Measurements from ENCODE around the gene ZDHHC11. TPM values are rescaled to one million over a fixed set of nuclear protein-coding genes. Genes with fewer than 3 reads are reported as not detected.
"Not testable (repeated sequence)": the region's sequence is repeated elsewhere in the genome, so short reads cannot be mapped to it uniquely, and the experiment has no call there.

The ZDHHC11 gene
- total and polyA plus RNA-seq, 2 experiments from 2014 or later: 5.8 to 8.5 TPM

DNA sequence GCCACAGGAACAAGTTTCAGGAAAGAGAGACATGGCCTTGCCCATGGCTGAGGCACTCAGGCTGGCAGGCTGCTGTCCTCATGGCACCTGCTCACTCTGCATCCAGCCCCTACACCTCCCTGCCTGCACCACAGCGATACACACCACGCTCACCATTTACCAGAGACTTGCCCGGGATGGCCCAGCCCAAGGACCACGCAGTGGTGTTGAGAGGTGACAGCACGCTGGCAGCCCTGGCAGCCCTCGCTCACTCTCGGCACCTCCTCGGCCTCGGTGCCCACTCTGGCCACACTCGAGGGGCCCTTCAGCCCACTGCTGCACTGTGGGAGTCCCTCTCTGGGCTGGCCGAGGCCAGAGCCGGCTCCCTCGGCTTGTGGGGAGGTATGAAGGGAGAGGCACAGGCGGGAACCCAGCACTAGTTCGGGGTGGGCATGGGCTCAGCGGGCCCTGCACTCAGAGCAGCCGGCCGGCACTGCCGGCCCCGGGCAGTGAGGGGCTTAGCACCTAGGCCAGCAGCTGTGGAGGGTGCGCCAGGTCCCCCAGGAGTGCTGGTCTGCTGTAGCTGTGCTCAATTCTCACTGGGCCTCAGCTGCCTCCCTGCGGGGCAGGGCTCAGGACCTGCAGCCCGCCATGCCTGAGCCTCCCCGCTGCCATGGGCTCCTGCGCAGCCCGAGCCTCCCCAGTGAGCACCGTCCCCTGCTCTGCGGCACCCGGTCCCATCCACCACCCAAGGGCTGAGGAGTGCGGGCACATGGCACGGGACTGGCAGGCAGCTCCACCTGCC lies 86.6 kb downstream of the ZDHHC11 start:
- Histone ChIP-seq H3K27ac (no peak overlapping the region), H3K9me3 (ENCODE audit: low read depth) (no peaks in the 10 kb centered on the region), H3K27me3 (no peaks in the 10 kb centered on the region), H2AFZ (no peak overlapping the region), H3K4me1 (ENCODE audit: insufficient read depth) (no peaks in the 10 kb centered on the region), H3K9me2 (replicated peaks; ENCODE audit: insufficient read depth) (no peaks in the 10 kb centered on the region), H3K4me3 (no peak overlapping the region), H3K4me2 (no peak overlapping the region), H4K20me1 (ENCODE audit: insufficient read depth, poor library complexity, severe bottlenecking) (no peaks in the 10 kb centered on the region), H3K79me2 (no peaks in the 10 kb centered on the region), H3K36me3 (replicated peaks; ENCODE audit: insufficient read depth, low read depth) (no peaks in the 10 kb centered on the region)
- no peak for TF ChIP-seq CTCF (IDR thresholded peaks at IDR 0.05; ENCODE audit: poor library complexity)
- 95% methylated on average over 31 of the region's 31 CpGs for WGBS (ENCODE audit: low lambda C conversion rate, missing lambda C conversion rate)
- DNase-seq (ENCODE audit: low spot score): no peak

- Histone ChIP-seq H3K4me2 (no peak overlapping the region), H2AFZ (no peak overlapping the region), H3K4me1 (ENCODE audit: insufficient read depth) (peaks cover 5% of the 10 kb centered on the region), H3K27ac (no peak overlapping the region), H3K27me3 (no peaks in the 10 kb centered on the region), H3K79me2 (no peaks in the 10 kb centered on the region), H4K20me1 (ENCODE audit: insufficient read depth, poor library complexity, severe bottlenecking) (no peaks in the 10 kb centered on the region), H3K36me3 (replicated peaks; ENCODE audit: insufficient read depth, low read depth) (no peaks in the 10 kb centered on the region), H3K9me2 (replicated peaks; ENCODE audit: insufficient read depth) (no peaks in the 10 kb centered on the region), H3K4me3 (no peak overlapping the region), H3K9me3 (ENCODE audit: low read depth) (no peaks in the 10 kb centered on the region)
- DNase-seq (ENCODE audit: low spot score): no peak
- TF ChIP-seq EZH2phosphoT487 (IDR thresholded peaks at IDR 0.05; ENCODE audit: low read depth, severe bottlenecking, unreplicated experiment) (no peak), EZH2 (IDR thresholded peaks at IDR 0.05; ENCODE audit: borderline replicate concordance) (no peak), CTCF (IDR thresholded peaks at IDR 0.05; ENCODE audit: poor library complexity) (no peak)
- 85% methylated on average over 5 of the region's 5 CpGs for WGBS (ENCODE audit: low lambda C conversion rate, missing lambda C conversion rate)
These were observed 87.4 kb downstream of the ZDHHC11 start for GRCh38 chr5:763397-763796.

- not testable (repeated sequence) for H3K4me2 ChIP-seq; H3K4me1 ChIP-seq (ENCODE audit: insufficient read depth); DNase-seq (ENCODE audit: low spot score); H3K27me3 ChIP-seq; H3K36me3 ChIP-seq (replicated peaks; ENCODE audit: insufficient read depth, low read depth); H3K9me3 ChIP-seq (ENCODE audit: low read depth); H3K27ac ChIP-seq; H2AFZ ChIP-seq; H4K20me1 ChIP-seq (ENCODE audit: insufficient read depth, poor library complexity, severe bottlenecking); H3K79me2 ChIP-seq; H3K9me2 ChIP-seq (replicated peaks; ENCODE audit: insufficient read depth); H3K4me3 ChIP-seq
- WGBS (ENCODE audit: low lambda C conversion rate, missing lambda C conversion rate): 91% methylated on average over 8 of the region's 8 CpGs
These were observed 87.8 kb downstream of the ZDHHC11 start for GRCh38 chr5:762996-763395.

DNA sequence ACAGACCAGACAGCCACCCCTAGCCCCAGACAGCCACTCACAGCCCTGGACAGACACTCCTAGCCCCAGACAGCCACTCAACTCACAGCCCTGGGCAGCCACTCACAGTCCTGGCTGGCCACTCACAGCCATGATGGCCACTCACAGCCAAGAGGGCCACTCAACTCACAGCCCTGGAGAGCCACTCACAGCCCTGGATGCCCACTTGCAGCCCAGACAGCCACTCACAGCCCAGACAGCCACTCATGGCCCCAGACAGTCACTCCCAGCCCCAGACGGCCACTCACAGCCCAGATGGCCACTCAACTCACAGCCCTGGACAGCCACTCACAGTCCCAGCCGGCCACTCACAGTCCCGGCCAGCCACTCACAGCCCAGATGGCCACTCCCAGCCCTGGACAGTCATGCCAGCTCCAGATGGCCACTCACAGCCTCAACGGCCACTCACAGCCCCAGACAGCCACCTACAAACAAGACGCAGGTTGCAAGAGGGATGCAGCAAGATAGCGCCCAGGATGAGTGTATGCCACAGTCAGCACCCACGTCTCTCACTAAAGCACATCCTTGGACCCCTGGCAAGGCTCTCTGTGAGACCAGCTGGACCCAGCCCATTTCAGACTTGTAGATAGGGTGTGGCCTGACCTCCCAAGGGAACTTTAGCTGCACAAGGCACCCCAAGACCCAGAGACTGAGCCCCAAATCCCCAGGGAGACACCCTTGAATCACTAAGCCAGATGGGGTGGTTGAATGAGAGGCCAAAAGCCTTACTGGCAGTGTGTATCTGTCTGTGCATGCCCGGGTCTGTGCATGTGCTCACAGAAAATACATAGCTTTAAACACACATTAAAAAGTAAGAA lies 88.7 kb downstream of the ZDHHC11 start:
- TF ChIP-seq CTCF (IDR thresholded peaks at IDR 0.05; ENCODE audit: poor library complexity) (no peak), EZH2 (IDR thresholded peaks at IDR 0.05; ENCODE audit: borderline replicate concordance) (no peak), EZH2phosphoT487 (IDR thresholded peaks at IDR 0.05; ENCODE audit: low read depth, severe bottlenecking, unreplicated experiment) (no peak)
- H3K9me2 ChIP-seq (replicated peaks; ENCODE audit: insufficient read depth): no peaks in the 10 kb centered on the region
- H4K20me1 ChIP-seq (ENCODE audit: insufficient read depth, poor library complexity, severe bottlenecking): no peaks in the 10 kb centered on the region
- H3K4me1 ChIP-seq (ENCODE audit: insufficient read depth): peaks cover 18% of the 10 kb centered on the region
- 89% methylated on average over 8 of the region's 8 CpGs for WGBS (ENCODE audit: low lambda C conversion rate, missing lambda C conversion rate)
- H3K4me2 ChIP-seq: no peak overlapping the region
- no peaks in the 10 kb centered on the region for H3K79me2 ChIP-seq
- peak; percentile 13 for DNase-seq (ENCODE audit: low spot score)
- H3K9me3 ChIP-seq (ENCODE audit: low read depth): no peaks in the 10 kb centered on the region
- H3K4me3 ChIP-seq: no peak overlapping the region
- no peak overlapping the region for H2AFZ ChIP-seq
- no peaks in the 10 kb centered on the region for H3K36me3 ChIP-seq (replicated peaks; ENCODE audit: insufficient read depth, low read depth)
- H3K27me3 ChIP-seq: no peaks in the 10 kb centered on the region
- no peak overlapping the region for H3K27ac ChIP-seq
